Trophoblast cell (in vitro differentiated cells and primary cell): ENCODE measurements around the gene WFS1.

Source experiments
- DNase-seq, 2 donors: peaks; one replicate each; pipeline ENCODE4 v3.0.0-alpha.2; 2016
- H2AFZ ChIP-seq: 2 replicates; pipeline ENCODE4 v1.6.1; 2013; ENCODE audit warnings: low read length, moderate library complexity, mild to moderate bottlenecking; ENCODE audit not compliant: insufficient read depth, poor library complexity
- H2AK5ac ChIP-seq: 2 replicates; pipeline ENCODE4 v1.6.1; 2013; ENCODE audit warnings: mild to moderate bottlenecking, low read length
- H2BK120ac ChIP-seq: 2 replicates; pipeline ENCODE4 v1.6.1; 2013; ENCODE audit warnings: low read length, mild to moderate bottlenecking, moderate library complexity; ENCODE audit not compliant: insufficient read depth, poor library complexity
- H2BK12ac ChIP-seq: 2 replicates; pipeline ENCODE4 v1.6.1; 2013; ENCODE audit warnings: mild to moderate bottlenecking, low read length, moderate library complexity
- H2BK5ac ChIP-seq: 2 replicates; pipeline ENCODE4 v1.6.1; 2013; ENCODE audit warnings: low read length, low read depth, moderate library complexity, mild to moderate bottlenecking; ENCODE audit not compliant: poor library complexity
- H3K14ac ChIP-seq: 2 replicates; pipeline ENCODE4 v1.6.1; 2013; ENCODE audit warnings: mild to moderate bottlenecking, low read length
- H3K18ac ChIP-seq: 2 replicates; pipeline ENCODE4 v1.6.1; 2013; ENCODE audit warnings: mild to moderate bottlenecking, low read length
- H3K23ac ChIP-seq: 2 replicates; pipeline ENCODE4 v1.6.1; 2013; ENCODE audit warnings: low read length
- H3K27ac ChIP-seq: 2 replicates; pipeline ENCODE4 v1.5.1; 2013; ENCODE audit warnings: low read depth, mild to moderate bottlenecking, inconsistent platforms, low read length, moderate library complexity
- H3K27me3 ChIP-seq: 2 replicates; pipeline ENCODE4 v1.6.1; 2013; ENCODE audit warnings: inconsistent platforms, mild to moderate bottlenecking, low read length, moderate library complexity; ENCODE audit not compliant: insufficient read depth
- H3K36me3 ChIP-seq, 2 experiments: 1 replicate in 1 of 2; 2 replicates in 1 of 2; pipeline ENCODE4 v1.6.1; 2013; ENCODE audit warnings: low read length in 2 of 2, mild to moderate bottlenecking in 2 of 2, moderate library complexity in 1 of 2; ENCODE audit not compliant: insufficient read depth in 2 of 2, control insufficient read depth in 1 of 2
- H3K4ac ChIP-seq: 2 replicates; pipeline ENCODE4 v1.6.1; 2013; ENCODE audit warnings: low read depth, mild to moderate bottlenecking, low read length, moderate library complexity
- H3K4me1 ChIP-seq, 2 experiments: 1 replicate in 1 of 2; 2 replicates in 1 of 2; pipeline ENCODE4 v1.6.1; 2013; ENCODE audit warnings: low read length in 2 of 2, mild to moderate bottlenecking in 2 of 2, moderate library complexity in 1 of 2; ENCODE audit not compliant: insufficient read depth in 2 of 2, control insufficient read depth in 1 of 2
- H3K4me2 ChIP-seq: 2 replicates; pipeline ENCODE4 v1.6.1; 2013; ENCODE audit warnings: inconsistent platforms, mild to moderate bottlenecking, low read length, moderate library complexity
- H3K4me3 ChIP-seq: 2 replicates; pipeline ENCODE4 v1.5.1; 2013; ENCODE audit warnings: mild to moderate bottlenecking, low read depth, low read length, inconsistent platforms
- H3K79me1 ChIP-seq: one replicate; pipeline ENCODE4 v1.6.1; 2013; ENCODE audit warnings: low read length
- H3K79me2 ChIP-seq: 2 replicates; pipeline ENCODE4 v1.6.1; 2013; ENCODE audit warnings: low read length, mild to moderate bottlenecking; ENCODE audit not compliant: control insufficient read depth, insufficient read depth, poor library complexity
- H3K9ac ChIP-seq: 2 replicates; pipeline ENCODE4 v1.6.1; 2013; ENCODE audit warnings: mild to moderate bottlenecking, low read length
- H3K9me3 ChIP-seq: 2 replicates; pipeline ENCODE4 v1.6.1; 2013; ENCODE audit warnings: low read depth, mild to moderate bottlenecking, control low read depth, inconsistent platforms, low read length; ENCODE audit not compliant: insufficient read depth
- H4K12ac ChIP-seq: 2 replicates; pipeline ENCODE4 v1.6.1; 2013; ENCODE audit warnings: low read depth, mild to moderate bottlenecking, low read length, moderate library complexity
- H4K8ac ChIP-seq: 2 replicates; pipeline ENCODE4 v1.6.1; 2013; ENCODE audit warnings: low read depth, mild to moderate bottlenecking, low read length, moderate library complexity
- H4K91ac ChIP-seq: one replicate; pipeline ENCODE4 v1.6.1; 2013; ENCODE audit warnings: low read depth, mild to moderate bottlenecking, low read length, moderate library complexity
- WGBS: extraction: QIAGEN DNeasy Blood & Tissue Kit; methylation state at CpG from one replicate; pipeline ENCODE4 v1.1.7; 2013; ENCODE audit warnings: missing lambda C conversion rate; ENCODE audit not compliant: insufficient read length, insufficient coverage; ENCODE audit errors: extremely low coverage; 5-methylcytosine and 5-hydroxymethylcytosine counted together

WFS1 gene

DNA sequence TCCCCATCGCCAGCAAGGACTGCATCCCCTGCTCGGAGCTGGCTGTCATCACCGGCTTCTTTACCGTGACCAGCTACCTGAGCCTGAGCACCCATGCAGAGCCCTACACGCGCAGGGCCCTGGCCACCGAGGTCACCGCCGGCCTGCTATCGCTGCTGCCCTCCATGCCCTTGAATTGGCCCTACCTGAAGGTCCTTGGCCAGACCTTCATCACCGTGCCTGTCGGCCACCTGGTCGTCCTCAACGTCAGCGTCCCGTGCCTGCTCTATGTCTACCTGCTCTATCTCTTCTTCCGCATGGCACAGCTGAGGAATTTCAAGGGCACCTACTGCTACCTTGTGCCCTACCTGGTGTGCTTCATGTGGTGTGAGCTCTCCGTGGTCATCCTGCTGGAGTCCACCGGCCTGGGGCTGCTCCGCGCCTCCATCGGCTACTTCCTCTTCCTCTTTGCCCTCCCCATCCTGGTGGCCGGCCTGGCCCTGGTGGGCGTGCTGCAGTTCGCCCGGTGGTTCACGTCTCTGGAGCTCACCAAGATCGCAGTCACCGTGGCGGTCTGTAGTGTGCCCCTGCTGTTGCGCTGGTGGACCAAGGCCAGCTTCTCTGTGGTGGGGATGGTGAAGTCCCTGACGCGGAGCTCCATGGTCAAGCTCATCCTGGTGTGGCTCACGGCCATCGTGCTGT, 31.5 kb downstream of the WFS1 start:
- Histone ChIP-seq H3K4me1 (no peaks in the 10 kb centered on the region), H3K79me1 (no peaks in the 10 kb centered on the region), H3K14ac (no peak overlapping the region), H3K27me3 (no peaks in the 10 kb centered on the region), H4K8ac (no peak overlapping the region), H3K18ac (no peak overlapping the region), H3K9me3 (peaks cover 4% of the 10 kb centered on the region), H4K12ac (no peak overlapping the region), H3K4ac (no peak overlapping the region), H3K9ac (no peak overlapping the region), H2BK5ac (no peak overlapping the region), H2AK5ac (no peak overlapping the region), H3K4me2 (no peak overlapping the region), H3K4me3 (no peak overlapping the region), H2BK12ac (no peak overlapping the region), H2AFZ (no peak overlapping the region), H3K23ac (no peak overlapping the region), H3K79me2 (no peaks in the 10 kb centered on the region), H4K91ac (no peak overlapping the region), H3K36me3 (peaks cover 65 to 66% of the 10 kb centered on the region in 2 experiments), H2BK120ac (no peak overlapping the region), H3K27ac (no peak overlapping the region)
- no peak for DNase-seq
- no CpG with 5 or more reads among the region's 35 CpGs for WGBS

DNA sequence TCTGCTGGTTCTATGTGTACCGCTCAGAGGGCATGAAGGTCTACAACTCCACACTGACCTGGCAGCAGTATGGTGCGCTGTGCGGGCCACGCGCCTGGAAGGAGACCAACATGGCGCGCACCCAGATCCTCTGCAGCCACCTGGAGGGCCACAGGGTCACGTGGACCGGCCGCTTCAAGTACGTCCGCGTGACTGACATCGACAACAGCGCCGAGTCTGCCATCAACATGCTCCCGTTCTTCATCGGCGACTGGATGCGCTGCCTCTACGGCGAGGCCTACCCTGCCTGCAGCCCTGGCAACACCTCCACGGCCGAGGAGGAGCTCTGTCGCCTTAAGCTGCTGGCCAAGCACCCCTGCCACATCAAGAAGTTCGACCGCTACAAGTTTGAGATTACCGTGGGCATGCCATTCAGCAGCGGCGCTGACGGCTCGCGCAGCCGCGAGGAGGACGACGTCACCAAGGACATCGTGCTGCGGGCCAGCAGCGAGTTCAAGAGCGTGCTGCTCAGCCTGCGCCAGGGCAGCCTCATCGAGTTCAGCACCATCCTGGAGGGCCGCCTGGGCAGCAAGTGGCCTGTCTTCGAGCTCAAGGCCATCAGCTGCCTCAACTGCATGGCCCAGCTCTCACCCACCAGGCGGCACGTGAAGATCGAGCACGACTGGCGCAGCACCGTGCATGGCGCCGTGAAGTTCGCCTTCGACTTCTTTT, 32.2 kb downstream of the WFS1 start:
- H4K8ac ChIP-seq, result no peak overlapping the region
- no peak overlapping the region for H2BK5ac ChIP-seq
- H2AK5ac ChIP-seq, result no peak overlapping the region
- no peak overlapping the region for H2BK120ac ChIP-seq
- no peaks in the 10 kb centered on the region for H3K79me1 ChIP-seq
- no peak overlapping the region for H2BK12ac ChIP-seq
- H3K27ac ChIP-seq, result no peak overlapping the region
- H2AFZ ChIP-seq, result no peak overlapping the region
- no peaks in the 10 kb centered on the region for H3K4me1 ChIP-seq
- no peak for DNase-seq
- H3K36me3 ChIP-seq, result peaks cover 58 to 61% of the 10 kb centered on the region in 2 experiments
- H3K9me3 ChIP-seq, result peaks cover 4% of the 10 kb centered on the region
- H4K12ac ChIP-seq, result no peak overlapping the region
- H3K23ac ChIP-seq, result no peak overlapping the region
- no peak overlapping the region for H3K14ac ChIP-seq
- H3K9ac ChIP-seq, result no peak overlapping the region
- no peak overlapping the region for H3K4me3 ChIP-seq
- no CpG with 5 or more reads among the region's 55 CpGs for WGBS
- no peak overlapping the region for H4K91ac ChIP-seq
- H3K4ac ChIP-seq, result no peak overlapping the region
- H3K4me2 ChIP-seq, result no peak overlapping the region
- H3K18ac ChIP-seq, result no peak overlapping the region
- H3K27me3 ChIP-seq, result no peaks in the 10 kb centered on the region
- no peaks in the 10 kb centered on the region for H3K79me2 ChIP-seq

DNA sequence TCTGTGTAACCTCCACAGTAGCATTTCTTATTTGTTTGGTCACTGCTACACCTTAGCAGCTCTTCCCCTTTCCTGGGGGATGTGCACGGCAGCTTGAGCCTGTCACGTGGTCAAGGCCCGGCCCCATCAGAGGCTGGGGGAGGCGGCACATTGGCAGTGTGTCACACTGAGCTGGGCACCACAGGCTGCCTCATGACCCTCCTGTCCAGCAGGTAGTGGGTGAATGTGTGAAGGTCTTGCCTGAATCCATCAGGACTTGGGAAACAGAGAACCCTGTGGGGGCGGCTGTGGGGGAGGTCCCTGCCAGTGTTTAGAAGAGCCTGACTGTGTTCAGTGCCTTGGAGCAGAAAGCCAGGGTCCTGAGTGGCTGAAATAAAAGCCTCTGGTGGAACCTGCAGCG, 33.2 kb downstream of the WFS1 start:
- H3K14ac ChIP-seq, result no peak overlapping the region
- peaks cover 4% of the 10 kb centered on the region for H3K9me3 ChIP-seq
- H3K36me3 ChIP-seq, result peaks cover 55 to 57% of the 10 kb centered on the region in 2 experiments
- no peak overlapping the region for H3K27ac ChIP-seq
- no peak overlapping the region for H4K12ac ChIP-seq
- H3K18ac ChIP-seq, result no peak overlapping the region
- no peaks in the 10 kb centered on the region for H3K79me2 ChIP-seq
- no peak for DNase-seq
- no peaks in the 10 kb centered on the region for H3K79me1 ChIP-seq
- H4K91ac ChIP-seq, result no peak overlapping the region
- H3K23ac ChIP-seq, result no peak overlapping the region
- H2AK5ac ChIP-seq, result no peak overlapping the region
- H3K4me1 ChIP-seq, result no peaks in the 10 kb centered on the region
- no peak overlapping the region for H2BK120ac ChIP-seq
- no peak overlapping the region for H2BK5ac ChIP-seq
- no peak overlapping the region for H3K4me2 ChIP-seq
- no peak overlapping the region for H3K9ac ChIP-seq
- no peaks in the 10 kb centered on the region for H3K27me3 ChIP-seq
- H2BK12ac ChIP-seq, result no peak overlapping the region
- no peak overlapping the region for H3K4me3 ChIP-seq
- no peak overlapping the region for H2AFZ ChIP-seq
- no CpG with 5 or more reads among the region's 6 CpGs for WGBS
- no peak overlapping the region for H4K8ac ChIP-seq
- no peak overlapping the region for H3K4ac ChIP-seq

DNA sequence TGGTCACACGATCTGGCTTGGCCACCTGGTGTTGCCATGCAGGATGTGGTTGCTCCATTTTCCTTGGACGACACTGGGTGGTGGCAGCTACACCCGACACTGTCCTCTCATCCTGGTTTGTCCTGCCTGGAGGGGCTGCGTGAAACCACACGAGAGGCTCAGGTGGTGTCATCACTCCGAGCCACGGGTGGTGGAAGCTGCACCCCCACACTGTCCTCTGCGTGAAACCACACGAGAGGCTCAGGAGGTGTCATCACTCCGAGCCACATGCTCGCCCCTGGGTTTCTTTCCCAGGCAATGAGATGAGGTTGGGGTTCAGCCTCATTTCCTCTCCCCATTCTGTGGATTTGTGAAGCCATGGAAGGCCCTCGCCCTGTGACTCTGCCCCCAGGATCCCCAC, 34.3 kb downstream of the WFS1 start:
- Histone ChIP-seq H2BK5ac (no peak overlapping the region), H3K27me3 (no peaks in the 10 kb centered on the region), H2BK12ac (no peak overlapping the region), H3K4me2 (no peak overlapping the region), H3K18ac (no peak overlapping the region), H3K9ac (no peak overlapping the region), H3K9me3 (peaks cover 5% of the 10 kb centered on the region), H3K23ac (no peak overlapping the region), H3K14ac (no peak overlapping the region), H2AK5ac (no peak overlapping the region), H2BK120ac (no peak overlapping the region), H4K12ac (no peak overlapping the region), H3K36me3 (peaks cover 47 to 48% of the 10 kb centered on the region in 2 experiments), H3K4me1 (no peaks in the 10 kb centered on the region), H3K4ac (no peak overlapping the region), H3K79me1 (peaks cover 2% of the 10 kb centered on the region), H3K79me2 (no peaks in the 10 kb centered on the region), H4K91ac (no peak overlapping the region), H3K4me3 (no peak overlapping the region), H2AFZ (no peak overlapping the region), H4K8ac (no peak overlapping the region), H3K27ac (no peak overlapping the region)
- no CpG with 5 or more reads among the region's 12 CpGs for WGBS
- no peak for DNase-seq
